SU-DHL-6 (cell line): ENCODE data around the gene VWA8.

Experiments
- EZH2phosphoT487 ChIP-seq: fragments of 200-600 bp; sonication (generic), shearing (Covaris generic); conservative IDR thresholded peaks from 2 replicates; pipeline ENCODE4 v1.6.1; 2018; ENCODE audit warnings: mild to moderate bottlenecking, antibody characterized with exemption, low read length, moderate library complexity, mixed read lengths
- TF ChIP-seq, protein P1 (sequence below): fragments of 200-600 bp; sonication (generic); IDR thresholded peaks from one replicate; pipeline ENCODE4 v1.5.1; 2017; ENCODE audit warnings: antibody characterized with exemption, mild to moderate bottlenecking, low read length, moderate library complexity; ENCODE audit not compliant: insufficient read depth, poor library complexity, severe bottlenecking

DNA sequence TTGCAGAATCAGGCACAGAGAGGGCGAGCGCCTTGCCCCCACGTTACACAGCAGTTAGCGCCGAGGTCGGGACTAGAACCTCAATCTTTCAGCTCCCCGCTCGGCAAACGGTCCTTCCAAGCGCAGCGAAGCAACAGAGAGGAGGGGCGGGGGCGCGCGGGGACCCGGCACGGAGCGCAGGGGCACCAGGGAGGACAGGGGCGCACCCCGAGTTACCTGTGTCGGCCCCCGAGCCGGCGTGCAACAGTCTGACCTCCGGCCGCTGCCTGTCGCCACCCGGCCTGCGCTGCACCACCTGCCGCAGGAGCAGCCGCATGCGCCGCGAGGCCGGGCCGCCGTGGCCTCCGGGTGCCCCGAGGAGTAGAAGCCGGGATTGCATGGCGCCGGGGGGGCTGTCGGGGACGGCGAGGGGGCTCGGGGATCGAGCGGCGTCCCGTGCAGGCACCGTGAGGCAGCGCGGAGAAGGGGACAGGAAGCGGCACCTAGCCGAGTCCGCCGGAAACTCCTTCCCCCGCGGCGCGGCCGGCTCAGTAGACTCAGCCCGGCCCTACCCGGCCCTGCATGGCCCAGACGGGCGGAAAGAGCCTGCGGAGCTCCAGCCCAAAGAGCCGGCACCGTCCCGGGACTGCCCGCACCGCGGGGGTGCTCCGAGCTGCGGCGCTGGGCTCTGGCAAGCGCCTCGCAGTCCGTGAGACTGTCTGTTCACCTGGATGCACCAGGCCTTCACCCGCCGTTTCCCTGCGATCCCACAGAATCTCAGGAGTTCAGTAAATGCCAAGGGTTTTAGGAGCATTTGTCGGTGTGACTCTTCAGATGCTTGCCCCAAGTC is at the start of gene VWA8:
- TF ChIP-seq, protein P1, sequence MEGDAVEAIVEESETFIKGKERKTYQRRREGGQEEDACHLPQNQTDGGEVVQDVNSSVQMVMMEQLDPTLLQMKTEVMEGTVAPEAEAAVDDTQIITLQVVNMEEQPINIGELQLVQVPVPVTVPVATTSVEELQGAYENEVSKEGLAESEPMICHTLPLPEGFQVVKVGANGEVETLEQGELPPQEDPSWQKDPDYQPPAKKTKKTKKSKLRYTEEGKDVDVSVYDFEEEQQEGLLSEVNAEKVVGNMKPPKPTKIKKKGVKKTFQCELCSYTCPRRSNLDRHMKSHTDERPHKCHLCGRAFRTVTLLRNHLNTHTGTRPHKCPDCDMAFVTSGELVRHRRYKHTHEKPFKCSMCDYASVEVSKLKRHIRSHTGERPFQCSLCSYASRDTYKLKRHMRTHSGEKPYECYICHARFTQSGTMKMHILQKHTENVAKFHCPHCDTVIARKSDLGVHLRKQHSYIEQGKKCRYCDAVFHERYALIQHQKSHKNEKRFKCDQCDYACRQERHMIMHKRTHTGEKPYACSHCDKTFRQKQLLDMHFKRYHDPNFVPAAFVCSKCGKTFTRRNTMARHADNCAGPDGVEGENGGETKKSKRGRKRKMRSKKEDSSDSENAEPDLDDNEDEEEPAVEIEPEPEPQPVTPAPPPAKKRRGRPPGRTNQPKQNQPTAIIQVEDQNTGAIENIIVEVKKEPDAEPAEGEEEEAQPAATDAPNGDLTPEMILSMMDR = no peak
- no peak for TF ChIP-seq EZH2phosphoT487
